SKM-1 (cell line): Measurements from ENCODE around the gene FRMPD3.

Source experiments
- DNase-seq: peaks from one replicate; lab custom pipeline; 2025; ENCODE audit not compliant: unreplicated experiment; lab: John Stamatoyannopoulos, UW

Gene FRMPD3

GRCh38 chrX:107477406-107477805, 28.0 kb downstream of the FRMPD3 start:
- no peak for DNase-seq

GRCh38 chrX:107480272-107480671, 30.8 kb downstream of the FRMPD3 start:
- no peak for DNase-seq

- no peak for DNase-seq
These were observed 32.6 kb downstream of the FRMPD3 start for GRCh38 chrX:107482046-107482445.

GRCh38 chrX:107484002-107484726, 34.7 kb downstream of the FRMPD3 start:
- DNase-seq, result no peak

- DNase-seq, result no peak
These were observed 35.6 kb downstream of the FRMPD3 start for GRCh38 chrX:107485013-107485412.

GRCh38 chrX:107493141-107493540, 43.7 kb downstream of the FRMPD3 start:
- no peak for DNase-seq

- no peak for DNase-seq
These were observed 47.3 kb downstream of the FRMPD3 start for GRCh38 chrX:107496786-107497185.
